K562 (cell line): ENCODE measurements around the gene PHF21A.

ENCODE experiments used
- CTCF ChIP-seq, 3 experiments: IDR thresholded peaks in 2 of 3; conservative IDR thresholded peaks in 1 of 3; 2 replicates each; pipeline ENCODE4 v1.5.1; 2011 to 2012; ENCODE audit warnings: low read length in 3 of 3, mild to moderate bottlenecking in 3 of 3, control low read depth in 2 of 3, improper control_type of control experiment in 1 of 3, inconsistent platforms in 1 of 3, low read depth in 1 of 3, mixed read lengths in 1 of 3, moderate library complexity in 1 of 3; ENCODE audit not compliant: insufficient read depth in 2 of 3
- ELK1 ChIP-seq: sonication (generic); formaldehyde crosslinking; IDR thresholded peaks from 2 replicates; pipeline ENCODE4 v1.8.1; 2022; ENCODE audit warnings: missing genetic modification reagents
- GATAD2A ChIP-seq: fragments of 450-650 bp; IDR thresholded peaks from 2 replicates; pipeline ENCODE4 v1.6.1; 2017
- KDM1A ChIP-seq, 2 experiments: fragments of 450-650 bp; IDR thresholded peaks; 2 replicates each; pipeline ENCODE4 v1.6.1; 2016; ENCODE audit warnings: mild to moderate bottlenecking in 2 of 2
- KLF13 ChIP-seq: fragments of 450-650 bp; IDR thresholded peaks from 2 replicates; pipeline ENCODE4 v1.6.1; 2016; ENCODE audit warnings: missing genetic modification characterization, low read depth, mild to moderate bottlenecking, missing compliant biosample characterization, moderate library complexity, borderline replicate concordance
- MTA3 ChIP-seq: fragments of 450-650 bp; formaldehyde crosslinking; IDR thresholded peaks from 2 replicates; pipeline ENCODE4 v1.6.1; 2017; ENCODE audit warnings: mild to moderate bottlenecking, borderline replicate concordance
- NONO ChIP-seq, 2 experiments: fragments of 200-400 bp in 1 of 2; fragments of 450-650 bp in 1 of 2; formaldehyde crosslinking in 1 of 2; IDR thresholded peaks; 2 replicates each; pipeline ENCODE4 v1.6.1; 2017; ENCODE audit warnings: low read depth in 2 of 2, mild to moderate bottlenecking in 2 of 2, moderate library complexity in 2 of 2, low read length in 1 of 2
- TSC22D4 ChIP-seq: fragments of 450-650 bp; IDR thresholded peaks from 2 replicates; pipeline ENCODE4 v1.6.1; 2016; ENCODE audit warnings: missing genetic modification characterization, missing biosample characterization, control low read depth
- USF1 ChIP-seq: sonication (generic); formaldehyde crosslinking; IDR thresholded peaks from 2 replicates; pipeline ENCODE4 v1.9.0; 2022; ENCODE audit warnings: mild to moderate bottlenecking, missing genetic modification reagents
- YY1 ChIP-seq, 3 experiments: IDR thresholded peaks; 2 replicates each; pipeline ENCODE4 v1.6.1; 2011; ENCODE audit warnings: low read length in 2 of 3, mild to moderate bottlenecking in 2 of 3, moderate library complexity in 2 of 3, borderline replicate concordance in 1 of 3, control low read depth in 1 of 3, low read depth in 1 of 3; ENCODE audit not compliant: insufficient read depth in 3 of 3, insufficient replicate concordance in 2 of 3, control insufficient read depth in 1 of 3, insufficient read length in 1 of 3; ENCODE audit errors: extremely low read depth in 1 of 3
- ZFX ChIP-seq: sonication (generic); formaldehyde crosslinking; IDR thresholded peaks from 2 replicates; pipeline ENCODE4 v1.8.0; 2022; ENCODE audit warnings: mild to moderate bottlenecking, missing genetic modification reagents, moderate library complexity
- ZNF444 ChIP-seq: fragments of 250-450 bp; sonication (Bioruptor Pico); IDR thresholded peaks from 2 replicates; pipeline ENCODE4 v1.4.0; 2020; ENCODE audit warnings: mild to moderate bottlenecking, moderate library complexity
- ZNF589 ChIP-seq: fragments of 200-800 bp; sonication (Bioruptor generic); IDR thresholded peaks from 2 replicates; pipeline ENCODE4 v1.6.1; 2016; ENCODE audit warnings: low read depth, missing genetic modification characterization, missing compliant biosample characterization

- TF ChIP-seq NONO (IDR thresholded peaks at IDR 0.05; ENCODE audit: low read depth in 2 of 2, low read length in 1 of 2) (no peak), CTCF (IDR thresholded peaks at IDR 0.05 in 2 of 3, conservative IDR thresholded peaks at IDR 0.05 in 1 of 3; ENCODE audit: insufficient read depth in 2 of 3, low read depth in 1 of 3, low read length in 3 of 3) (no peak), MTA3 (no peak), KDM1A (IDR thresholded peaks at IDR 0.05) (no peak), KLF13 (tag) (no peak), ZFX (CRISPR knock-in tag) (no peak), ZNF444 (no peak), TSC22D4 (tag) (no peak), ZNF589 (CRISPR knock-in tag) (no peak), ELK1 (CRISPR knock-in tag) (no peak), USF1 (no peak), YY1 (IDR thresholded peaks at IDR 0.05; ENCODE audit: borderline replicate concordance in 1 of 3, control insufficient read depth in 1 of 3, extremely low read depth in 1 of 3, insufficient read depth in 3 of 3, insufficient read length in 1 of 3, insufficient replicate concordance in 2 of 3, low read depth in 1 of 3, low read length in 2 of 3) (no peak), GATAD2A (no peak)
Observed at GRCh38 chr11:46107408-46107718, 13.9 kb downstream of the PHF21A start.
